ENCODE data around the gene GLCCI1. TPM values are rescaled to one million over a fixed set of nuclear protein-coding genes. Genes with fewer than 3 reads are reported as not detected.

GLCCI1 gene
- total and polyA plus RNA-seq, 4 donors, result 1.4 to 5.9 (median 4.3) TPM

- WGBS, result 34% methylated on average over 3 of the region's 3 CpGs
- Histone ChIP-seq H3K4me3 (ENCODE audit: low read depth in 1 of 3, low read length in 3 of 3) (peak overlapping the region in 2 of 3 donors; percentile 32 to 36), H3K36me3 (ENCODE audit: control insufficient read depth in 4 of 4, insufficient read depth in 3 of 4, low read depth in 1 of 4, low read length in 3 of 4) (no peaks in the 10 kb centered on the region), H3K4me1 (ENCODE audit: control insufficient read depth in 4 of 4, insufficient read depth in 4 of 4, low read length in 3 of 4) (peaks cover 0 to 28% (median 23%) of the 10 kb centered on the region in 4 donors), H3K27ac (ENCODE audit: low read depth in 1 of 2, low read length in 2 of 2) (peak overlapping the region; percentile 51 to 61), H3K27me3 (ENCODE audit: control insufficient read depth in 4 of 4, insufficient read depth in 4 of 4, low read length in 3 of 4) (no peaks in the 10 kb centered on the region), H3K9me3 (ENCODE audit: control insufficient read depth in 4 of 4, low read length in 3 of 4) (no peaks in the 10 kb centered on the region), H3K9ac (ENCODE audit: low read depth in 1 of 2, low read length in 2 of 2) (no peak overlapping the region)
- TF ChIP-seq TAF1 (conservative IDR thresholded peaks at IDR 0.05) (no peak), RAD21 (IDR thresholded peaks at IDR 0.05) (peak in 1 of 2 donors; percentile 25), FOXA2 (IDR thresholded peaks at IDR 0.05) (no peak), FOXA1 (IDR thresholded peaks at IDR 0.05) (no peak), ZBTB33 (IDR thresholded peaks at IDR 0.05) (peak; percentile 26), HNF4A (conservative IDR thresholded peaks at IDR 0.05) (peak; percentile 72 to 74), YY1 (IDR thresholded peaks at IDR 0.05) (peak; percentile 48), MAX (IDR thresholded peaks at IDR 0.05) (no peak), JUND (IDR thresholded peaks at IDR 0.05) (peak in 1 of 2 donors; percentile 33), SP1 (IDR thresholded peaks at IDR 0.05) (peak; percentile 23), NR2F2 (IDR thresholded peaks at IDR 0.05) (no peak), REST (IDR thresholded peaks at IDR 0.05) (peak; percentile 14), CTCF (IDR thresholded peaks at IDR 0.05; ENCODE audit: low read depth, low read length, missing input control) (no peak), EGR1 (IDR thresholded peaks at IDR 0.05; ENCODE audit: low read depth in 2 of 2) (no peak), HNF4G (IDR thresholded peaks at IDR 0.05) (peak; percentile 8), GABPA (IDR thresholded peaks at IDR 0.05 in 1 of 2, conservative IDR thresholded peaks at IDR 0.05 in 1 of 2) (no peak), RXRA (IDR thresholded peaks at IDR 0.05) (peak in 1 of 2 donors; percentile 40)
- TF ChIP-seq, protein P1, sequence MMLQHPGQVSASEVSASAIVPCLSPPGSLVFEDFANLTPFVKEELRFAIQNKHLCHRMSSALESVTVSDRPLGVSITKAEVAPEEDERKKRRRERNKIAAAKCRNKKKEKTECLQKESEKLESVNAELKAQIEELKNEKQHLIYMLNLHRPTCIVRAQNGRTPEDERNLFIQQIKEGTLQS (IDR thresholded peaks at IDR 0.05), result no peak
- no peak for DNase-seq (ENCODE audit: low spot score)
These were observed 48.1 kb upstream of the GLCCI1 start for GRCh38 chr7:7920481-7920880.

All from liver (tissue), 9 donors.